ENCODE results near the gene PDGFRB. TPM values are rescaled to one million over a fixed set of nuclear protein-coding genes. Genes with fewer than 3 reads are reported as not detected.

Gene PDGFRB
- total RNA-seq, 1 donor from 2014 or later: 74.8 TPM

DNA sequence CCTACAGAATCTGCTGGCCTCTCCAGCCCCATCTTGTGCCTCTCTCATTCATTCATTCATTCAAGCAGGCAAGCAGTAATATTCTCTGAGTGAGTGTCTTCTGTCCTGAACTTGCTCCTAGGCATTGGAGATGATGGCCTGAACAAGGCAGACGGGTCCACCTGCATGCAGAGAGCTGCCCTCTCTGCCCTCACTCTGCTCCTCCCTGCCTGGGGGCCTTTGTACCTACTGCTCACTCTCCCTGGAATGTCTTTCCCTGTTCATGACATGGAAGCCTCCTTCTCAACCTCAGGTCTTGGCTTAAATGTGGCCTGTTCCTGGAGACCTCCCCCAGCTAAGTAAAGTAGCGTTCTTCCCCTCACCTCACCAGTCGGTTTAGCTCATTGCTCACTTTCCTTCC lies 17.5 kb upstream of the PDGFRB start:
- no peak for DNase-seq (ENCODE audit: extremely low spot score, unreplicated experiment)
- H3K36me3 Mint-ChIP-seq: no peaks in the 10 kb centered on the region
- TF ChIP-seq, protein P1, sequence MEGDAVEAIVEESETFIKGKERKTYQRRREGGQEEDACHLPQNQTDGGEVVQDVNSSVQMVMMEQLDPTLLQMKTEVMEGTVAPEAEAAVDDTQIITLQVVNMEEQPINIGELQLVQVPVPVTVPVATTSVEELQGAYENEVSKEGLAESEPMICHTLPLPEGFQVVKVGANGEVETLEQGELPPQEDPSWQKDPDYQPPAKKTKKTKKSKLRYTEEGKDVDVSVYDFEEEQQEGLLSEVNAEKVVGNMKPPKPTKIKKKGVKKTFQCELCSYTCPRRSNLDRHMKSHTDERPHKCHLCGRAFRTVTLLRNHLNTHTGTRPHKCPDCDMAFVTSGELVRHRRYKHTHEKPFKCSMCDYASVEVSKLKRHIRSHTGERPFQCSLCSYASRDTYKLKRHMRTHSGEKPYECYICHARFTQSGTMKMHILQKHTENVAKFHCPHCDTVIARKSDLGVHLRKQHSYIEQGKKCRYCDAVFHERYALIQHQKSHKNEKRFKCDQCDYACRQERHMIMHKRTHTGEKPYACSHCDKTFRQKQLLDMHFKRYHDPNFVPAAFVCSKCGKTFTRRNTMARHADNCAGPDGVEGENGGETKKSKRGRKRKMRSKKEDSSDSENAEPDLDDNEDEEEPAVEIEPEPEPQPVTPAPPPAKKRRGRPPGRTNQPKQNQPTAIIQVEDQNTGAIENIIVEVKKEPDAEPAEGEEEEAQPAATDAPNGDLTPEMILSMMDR (conservative IDR thresholded peaks at IDR 0.05): no peak
- H3K4me1 Mint-ChIP-seq (ENCODE audit: unreplicated experiment): peaks cover 24% of the 10 kb centered on the region
- H3K4me3 Mint-ChIP-seq: peak overlapping the region; percentile 7
- peak overlapping the region; percentile 44 for H3K27ac Mint-ChIP-seq
- peaks cover 30% of the 10 kb centered on the region for H3K27me3 Mint-ChIP-seq
- H3K9me3 Mint-ChIP-seq: no peaks in the 10 kb centered on the region

DNA sequence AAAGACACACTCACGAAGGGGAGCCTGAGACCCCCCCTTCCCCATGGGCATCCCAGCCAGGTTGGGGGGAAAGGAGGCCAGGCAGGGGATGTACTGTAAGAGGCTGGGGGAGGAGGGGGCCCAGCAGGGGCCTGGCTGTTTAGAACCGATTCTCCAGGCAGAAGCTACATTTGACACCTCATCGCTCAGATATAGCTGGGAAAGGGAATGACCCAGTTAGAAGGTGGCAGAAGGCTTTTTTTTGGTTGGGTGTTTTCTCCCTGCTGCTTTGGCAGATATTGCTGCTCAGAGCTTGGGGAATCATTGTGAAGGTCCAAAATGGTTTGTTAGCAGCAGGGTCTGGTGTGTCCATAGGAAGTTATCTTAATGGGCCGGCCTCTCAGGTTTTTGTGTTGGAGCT lies 16.9 kb upstream of the PDGFRB start:
- TF ChIP-seq, protein P1 (conservative IDR thresholded peaks at IDR 0.05): no peak
- DNase-seq (ENCODE audit: extremely low spot score, unreplicated experiment): no peak
- Mint-ChIP-seq H3K9me3 (no peaks in the 10 kb centered on the region), H3K27ac (no peak overlapping the region), H3K4me3 (no peak overlapping the region), H3K36me3 (no peaks in the 10 kb centered on the region), H3K4me1 (ENCODE audit: unreplicated experiment) (peaks cover 27% of the 10 kb centered on the region), H3K27me3 (peaks cover 36% of the 10 kb centered on the region)

DNA sequence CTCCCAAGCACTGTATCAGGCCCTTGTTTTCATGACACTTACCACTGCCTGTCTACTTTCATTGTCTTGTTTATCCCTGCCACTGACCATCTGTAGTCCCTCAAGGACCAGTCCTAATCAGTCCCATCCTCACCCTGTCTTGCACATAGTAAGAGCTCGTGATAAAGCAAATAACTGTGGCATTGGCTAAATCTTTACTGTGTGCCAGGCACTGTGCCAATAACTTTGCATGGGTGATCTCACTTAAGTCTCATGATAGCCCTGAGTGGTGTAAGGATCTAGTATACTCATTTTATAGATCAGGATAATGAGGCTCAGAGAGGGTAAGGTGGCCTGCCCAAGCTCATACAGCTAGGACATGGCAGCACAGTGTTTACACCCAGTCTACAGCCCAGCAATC lies 16.5 kb upstream of the PDGFRB start:
- no peak overlapping the region for H3K27ac Mint-ChIP-seq
- H3K4me3 Mint-ChIP-seq: no peak overlapping the region
- no peak for DNase-seq (ENCODE audit: extremely low spot score, unreplicated experiment)
- H3K9me3 Mint-ChIP-seq: no peaks in the 10 kb centered on the region
- H3K27me3 Mint-ChIP-seq: peaks cover 39% of the 10 kb centered on the region
- H3K4me1 Mint-ChIP-seq (ENCODE audit: unreplicated experiment): peaks cover 30% of the 10 kb centered on the region
- TF ChIP-seq, protein P1 (conservative IDR thresholded peaks at IDR 0.05): no peak
- H3K36me3 Mint-ChIP-seq: no peaks in the 10 kb centered on the region

DNA sequence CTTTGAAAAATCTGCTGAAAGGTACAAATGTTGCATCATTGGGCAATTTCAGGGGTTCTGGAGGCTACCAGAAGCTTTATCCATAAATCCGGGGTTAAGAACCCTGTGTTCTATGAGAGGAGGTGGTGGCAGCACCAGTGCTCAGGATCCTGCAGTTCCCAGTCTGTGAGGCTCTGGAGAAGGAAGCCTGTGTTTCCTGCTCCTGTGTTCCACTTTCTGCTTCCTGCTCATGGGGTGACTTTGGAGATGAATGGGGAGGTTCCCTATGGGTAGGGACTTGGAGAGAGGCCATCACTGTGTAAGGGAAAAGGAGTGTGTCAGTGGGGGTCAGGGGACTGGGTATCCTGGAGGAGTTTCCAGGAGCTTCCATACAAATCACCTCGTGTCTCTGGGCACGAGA lies 13.2 kb upstream of the PDGFRB start:
- H3K4me1 Mint-ChIP-seq (ENCODE audit: unreplicated experiment): peaks cover 52% of the 10 kb centered on the region
- peaks cover 57% of the 10 kb centered on the region for H3K27me3 Mint-ChIP-seq
- H3K27ac Mint-ChIP-seq: no peak overlapping the region
- H3K4me3 Mint-ChIP-seq: peak overlapping the region; percentile 9
- H3K9me3 Mint-ChIP-seq: no peaks in the 10 kb centered on the region
- H3K36me3 Mint-ChIP-seq: no peaks in the 10 kb centered on the region
- TF ChIP-seq, protein P1 (conservative IDR thresholded peaks at IDR 0.05): no peak
- no peak for DNase-seq (ENCODE audit: extremely low spot score, unreplicated experiment)

DNA sequence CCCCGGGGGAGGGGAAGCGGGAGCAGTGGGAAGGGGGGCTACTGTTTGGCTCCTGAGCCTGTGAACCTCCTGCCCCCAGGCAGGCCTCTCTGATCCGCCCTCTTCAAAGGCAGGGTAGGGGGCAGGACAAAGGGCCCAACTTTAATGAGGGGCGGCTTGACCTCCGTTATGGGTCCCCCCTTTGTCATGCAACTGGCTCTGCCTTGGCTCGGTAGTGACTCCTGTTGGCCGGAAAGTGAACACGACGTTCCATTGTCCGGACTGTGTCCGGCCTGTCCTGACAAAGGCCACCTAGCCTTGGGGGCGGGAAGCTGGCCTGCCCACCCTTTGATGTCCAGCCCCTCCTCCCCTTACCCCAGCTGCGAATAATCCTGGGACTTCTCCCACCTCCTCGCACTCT lies 12.3 kb upstream of the PDGFRB start:
- no peak overlapping the region for H3K27ac Mint-ChIP-seq
- DNase-seq (ENCODE audit: extremely low spot score, unreplicated experiment): no peak
- no peaks in the 10 kb centered on the region for H3K9me3 Mint-ChIP-seq
- H3K27me3 Mint-ChIP-seq: peaks cover 61% of the 10 kb centered on the region
- peaks cover 48% of the 10 kb centered on the region for H3K4me1 Mint-ChIP-seq (ENCODE audit: unreplicated experiment)
- TF ChIP-seq, protein P1 (conservative IDR thresholded peaks at IDR 0.05): peak; percentile 61
- H3K4me3 Mint-ChIP-seq: peak overlapping the region; percentile 45
- H3K36me3 Mint-ChIP-seq: no peaks in the 10 kb centered on the region

DNA sequence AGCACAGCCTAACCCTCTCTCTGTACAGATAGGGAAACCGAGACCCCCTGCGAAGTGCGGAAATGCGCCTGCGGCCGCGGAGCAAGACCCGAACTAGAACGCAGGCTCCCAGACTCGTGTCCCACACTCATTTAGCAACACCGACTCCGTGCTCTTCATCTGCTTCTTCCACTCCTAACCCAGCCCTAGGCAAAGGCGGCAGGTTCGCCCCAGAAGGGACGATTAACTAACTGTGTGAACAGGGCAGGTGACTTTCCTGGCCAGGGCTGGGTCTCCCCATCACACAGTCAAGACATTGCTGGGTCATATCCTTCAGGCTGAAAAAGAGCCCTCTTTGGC lies 11.8 kb upstream of the PDGFRB start:
- DNase-seq (ENCODE audit: extremely low spot score, unreplicated experiment): no peak
- peak overlapping the region; percentile 80 for H3K4me3 Mint-ChIP-seq
- no peaks in the 10 kb centered on the region for H3K36me3 Mint-ChIP-seq
- H3K27me3 Mint-ChIP-seq: peaks cover 61% of the 10 kb centered on the region
- peaks cover 49% of the 10 kb centered on the region for H3K4me1 Mint-ChIP-seq (ENCODE audit: unreplicated experiment)
- H3K27ac Mint-ChIP-seq: peak overlapping the region; percentile 56
- TF ChIP-seq, protein P1 (conservative IDR thresholded peaks at IDR 0.05): no peak
- H3K9me3 Mint-ChIP-seq: no peaks in the 10 kb centered on the region

Data from type B pancreatic cell (in vitro differentiated cells).